ENCODE data around the gene CERS1. TPM values are rescaled to one million over a fixed set of nuclear protein-coding genes. Genes with fewer than 3 reads are reported as not detected.

CERS1 gene
- polyA plus RNA-seq, 2 of the 4 experiments (the other 2 are of a cell fraction), result 1.7 to 3.4 TPM

- H3K27ac ChIP-seq, result no peak overlapping the region
- H3K4me3 ChIP-seq, result no peak overlapping the region
- TF ChIP-seq PBX3 (IDR thresholded peaks at IDR 0.05) (no peak), USF2 (IDR thresholded peaks at IDR 0.05) (no peak), HOXB5 (CRISPR knock-in tag; IDR thresholded peaks at IDR 0.05) (no peak), CHD4 (IDR thresholded peaks at IDR 0.05; ENCODE audit: borderline replicate concordance) (no peak), RARB (CRISPR knock-in tag; IDR thresholded peaks at IDR 0.05) (no peak), GATA3 (IDR thresholded peaks at IDR 0.05; ENCODE audit: borderline replicate concordance) (no peak), FOSL2 (IDR thresholded peaks at IDR 0.05) (no peak), FOSL2 (CRISPR knock-in tag; IDR thresholded peaks at IDR 0.05) (no peak), CHD2 (IDR thresholded peaks at IDR 0.05; ENCODE audit: low read length, partially characterized antibody) (no peak), SREBF2 (IDR thresholded peaks at IDR 0.05) (no peak), PHF8 (IDR thresholded peaks at IDR 0.05; ENCODE audit: borderline replicate concordance, low read depth) (no peak)
- TF ChIP-seq, protein P1, sequence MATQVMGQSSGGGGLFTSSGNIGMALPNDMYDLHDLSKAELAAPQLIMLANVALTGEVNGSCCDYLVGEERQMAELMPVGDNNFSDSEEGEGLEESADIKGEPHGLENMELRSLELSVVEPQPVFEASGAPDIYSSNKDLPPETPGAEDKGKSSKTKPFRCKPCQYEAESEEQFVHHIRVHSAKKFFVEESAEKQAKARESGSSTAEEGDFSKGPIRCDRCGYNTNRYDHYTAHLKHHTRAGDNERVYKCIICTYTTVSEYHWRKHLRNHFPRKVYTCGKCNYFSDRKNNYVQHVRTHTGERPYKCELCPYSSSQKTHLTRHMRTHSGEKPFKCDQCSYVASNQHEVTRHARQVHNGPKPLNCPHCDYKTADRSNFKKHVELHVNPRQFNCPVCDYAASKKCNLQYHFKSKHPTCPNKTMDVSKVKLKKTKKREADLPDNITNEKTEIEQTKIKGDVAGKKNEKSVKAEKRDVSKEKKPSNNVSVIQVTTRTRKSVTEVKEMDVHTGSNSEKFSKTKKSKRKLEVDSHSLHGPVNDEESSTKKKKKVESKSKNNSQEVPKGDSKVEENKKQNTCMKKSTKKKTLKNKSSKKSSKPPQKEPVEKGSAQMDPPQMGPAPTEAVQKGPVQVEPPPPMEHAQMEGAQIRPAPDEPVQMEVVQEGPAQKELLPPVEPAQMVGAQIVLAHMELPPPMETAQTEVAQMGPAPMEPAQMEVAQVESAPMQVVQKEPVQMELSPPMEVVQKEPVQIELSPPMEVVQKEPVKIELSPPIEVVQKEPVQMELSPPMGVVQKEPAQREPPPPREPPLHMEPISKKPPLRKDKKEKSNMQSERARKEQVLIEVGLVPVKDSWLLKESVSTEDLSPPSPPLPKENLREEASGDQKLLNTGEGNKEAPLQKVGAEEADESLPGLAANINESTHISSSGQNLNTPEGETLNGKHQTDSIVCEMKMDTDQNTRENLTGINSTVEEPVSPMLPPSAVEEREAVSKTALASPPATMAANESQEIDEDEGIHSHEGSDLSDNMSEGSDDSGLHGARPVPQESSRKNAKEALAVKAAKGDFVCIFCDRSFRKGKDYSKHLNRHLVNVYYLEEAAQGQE (IDR thresholded peaks at IDR 0.05), result no peak
- no peak overlapping the region for H3K4me2 ChIP-seq
- WGBS (ENCODE audit: missing lambda C conversion rate), result 64% methylated on average over 4 of the region's 4 CpGs
- ChIA-PET POLR2A (no interaction called here), CTCF (interaction anchor here (1.3 to 4.8 kb wide), 2 partner anchors 24 to 44 kb away, joined by 3 to 22 read pairs; partner anchors contain the start of genes COPE and DDX49)
- no peak for ATAC-seq
- no peak for DNase-seq (ENCODE audit: low read depth in 1 of 2, low spot score in 1 of 2)
- H3K4me1 ChIP-seq, result peaks cover 8% of the 10 kb centered on the region; the same call in 1 of the 3 replicates
- H3K9me3 ChIP-seq, result no peaks in the 10 kb centered on the region
- no peak for FAIRE-seq
Observed at GRCh38 chr19:18943465-18943864, 47.5 kb upstream of the CERS1 start.

DNA sequence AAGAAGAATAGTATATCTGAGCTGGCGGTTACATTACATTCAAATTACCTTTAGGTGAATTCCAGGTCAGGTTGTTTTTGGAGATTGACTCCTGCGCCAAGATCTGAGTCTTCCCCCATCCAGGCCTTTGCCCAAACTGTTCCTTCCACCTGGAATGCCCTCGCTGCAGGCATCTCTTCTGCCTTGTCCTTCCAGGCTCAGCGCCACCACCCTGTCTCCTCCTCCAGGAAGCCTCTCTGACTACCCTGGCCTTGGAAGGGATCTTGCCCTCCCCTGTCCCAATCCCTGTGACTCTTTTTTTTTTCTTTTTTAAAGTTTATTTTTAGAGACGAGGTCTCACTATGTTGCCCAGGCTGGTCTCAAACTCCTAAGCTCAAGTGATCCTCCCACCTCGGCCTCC is 46.7 kb upstream of the CERS1 start:
- DNase-seq (ENCODE audit: low read depth in 1 of 2, low spot score in 1 of 2), result no peak
- POLR2A ChIA-PET, result no interaction called here

GRCh38 chr19:18941628-18942354 is 45.8 kb upstream of the CERS1 start:
- peak overlapping the region; percentile 99 for H3K4me2 ChIP-seq
- DNase-seq (ENCODE audit: low read depth in 1 of 2, low spot score in 1 of 2) (no peak), FAIRE-seq (no peak), ATAC-seq (no peak)
- WGBS (ENCODE audit: missing lambda C conversion rate), result 79% methylated on average over 18 of the region's 18 CpGs
- POLR2A ChIA-PET, result interaction anchor here (0.6 kb wide), 1 partner anchor 59 kb away, joined by 3 read pairs; no protein-coding TSS in a partner anchor
- no peak for TF ChIP-seq POLR2A (IDR thresholded peaks at IDR 0.05; ENCODE audit: low read length)
- TF ChIP-seq CBX2 (IDR thresholded peaks at IDR 0.05; ENCODE audit: borderline replicate concordance, low read depth), result no peak
- no peak for TF ChIP-seq FOSB (CRISPR knock-in tag; IDR thresholded peaks at IDR 0.05)
- no peak for TF ChIP-seq HMGXB4 (CRISPR knock-in tag; IDR thresholded peaks at IDR 0.05; ENCODE audit: borderline replicate concordance)
- no peaks in the 10 kb centered on the region for H3K9me3 ChIP-seq
- CTCF ChIA-PET, result interaction anchor here (4.8 kb wide), 1 partner anchor 45 kb away, joined by 22 read pairs; no protein-coding TSS in a partner anchor
- H3K4me1 ChIP-seq, result peaks cover 8% of the 10 kb centered on the region; the same call in 1 of the 3 replicates
- peak overlapping the region; percentile 94; the same call in 1 of the 3 replicates for H3K4me3 ChIP-seq
- H3K27ac ChIP-seq, result peak overlapping the region; percentile 92 to 99

More for the DNA sequence above, 46.7 kb upstream of the CERS1 start:
- no peak overlapping the region for H3K27ac ChIP-seq
- peaks cover 8% of the 10 kb centered on the region; the same call in 1 of the 3 replicates for H3K4me1 ChIP-seq
- ATAC-seq, result no peak
- CTCF ChIA-PET, result interaction anchor here (4.8 kb wide), 1 partner anchor 45 kb away, joined by 22 read pairs; no protein-coding TSS in a partner anchor
- no peaks in the 10 kb centered on the region for H3K9me3 ChIP-seq
- H3K4me2 ChIP-seq, result no peak overlapping the region
- FAIRE-seq, result no peak
- no peak overlapping the region for H3K4me3 ChIP-seq
- TF ChIP-seq ZFP36 (IDR thresholded peaks at IDR 0.05; ENCODE audit: borderline replicate concordance, partially characterized antibody), result peak; percentile 53
- TF ChIP-seq NFE2L2 (conservative IDR thresholded peaks at IDR 0.05; ENCODE audit: low read length), result no peak
- TF ChIP-seq RFX5 (IDR thresholded peaks at IDR 0.05), result no peak
- WGBS (ENCODE audit: missing lambda C conversion rate), result 89% methylated on average over 6 of the region's 6 CpGs
